Epithelial cell of proximal tubule (primary cell): ENCODE data around the gene C6orf132. TPM values are rescaled to one million over a fixed set of nuclear protein-coding genes. Genes with fewer than 3 reads are reported as not detected.

Experiments
- DNase-seq: peaks from one replicate; pipeline ENCODE4 v3.0.0-alpha.2; 2011; ENCODE audit warnings: low read depth
- H3K4me3 ChIP-seq: 2 replicates; pipeline ENCODE4 v1.5.1; 2011; ENCODE audit warnings: low read depth, mild to moderate bottlenecking, low read length
- CTCF ChIP-seq: conservative IDR thresholded peaks from 2 replicates; pipeline ENCODE4 v1.5.1; 2012; ENCODE audit warnings: low read depth, mild to moderate bottlenecking, low read length
- total RNA-seq: library from RNA; depleted of rRNA; stranded (reverse); fragments of >200 nt; gene quantifications from 2 replicates; pipeline ENCODE4 v1.2.3, GENCODE V29; 2015

The C6orf132 gene
- total RNA-seq, 1 donor from 2014 or later: 19.8 TPM

DNA sequence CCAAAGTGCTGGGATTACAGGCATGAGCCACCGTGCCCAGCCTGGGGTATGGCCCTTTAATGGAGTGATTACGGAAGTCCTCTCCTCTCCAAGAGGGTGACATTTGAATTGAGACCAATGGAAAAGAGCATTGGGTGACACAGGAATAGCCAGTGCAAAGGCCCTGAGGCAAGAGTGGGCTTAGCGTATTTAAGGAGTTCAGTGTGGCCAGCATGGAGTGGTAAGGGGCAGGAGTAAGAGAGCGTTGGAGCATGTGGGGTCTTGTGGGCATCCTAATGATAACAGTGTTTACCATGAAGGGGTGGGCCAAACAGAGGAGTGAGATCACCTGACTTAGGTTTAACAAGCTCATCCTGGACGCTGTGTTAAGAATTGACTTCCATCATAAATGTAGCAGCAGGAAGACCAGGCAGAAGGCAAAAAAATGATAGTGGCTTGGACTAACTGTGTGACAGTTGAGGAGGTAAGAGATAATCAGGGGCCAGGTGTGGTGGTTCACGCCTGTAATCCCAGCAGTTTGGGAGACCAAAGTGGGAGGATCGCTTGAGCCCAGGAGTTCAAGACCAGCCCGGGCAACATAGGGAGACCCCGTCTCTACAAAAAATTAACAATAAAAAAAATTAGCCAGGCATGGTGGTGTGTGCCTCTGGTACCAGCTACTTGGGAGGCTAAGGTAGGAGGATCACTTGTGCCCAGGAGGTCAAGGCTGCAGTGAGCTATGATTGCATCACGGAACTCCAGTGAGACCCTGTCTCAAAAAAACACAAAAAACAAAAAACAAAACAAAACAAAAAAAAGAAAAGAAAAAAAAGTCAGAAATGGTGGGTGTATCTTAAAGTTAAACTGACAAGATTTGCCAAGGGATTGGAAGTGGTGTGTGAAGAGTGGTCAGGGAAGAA is 51.4 kb downstream of the C6orf132 start:
- no peak overlapping the region for H3K4me3 ChIP-seq
- no peak for TF ChIP-seq CTCF
- DNase-seq: no peak

DNA sequence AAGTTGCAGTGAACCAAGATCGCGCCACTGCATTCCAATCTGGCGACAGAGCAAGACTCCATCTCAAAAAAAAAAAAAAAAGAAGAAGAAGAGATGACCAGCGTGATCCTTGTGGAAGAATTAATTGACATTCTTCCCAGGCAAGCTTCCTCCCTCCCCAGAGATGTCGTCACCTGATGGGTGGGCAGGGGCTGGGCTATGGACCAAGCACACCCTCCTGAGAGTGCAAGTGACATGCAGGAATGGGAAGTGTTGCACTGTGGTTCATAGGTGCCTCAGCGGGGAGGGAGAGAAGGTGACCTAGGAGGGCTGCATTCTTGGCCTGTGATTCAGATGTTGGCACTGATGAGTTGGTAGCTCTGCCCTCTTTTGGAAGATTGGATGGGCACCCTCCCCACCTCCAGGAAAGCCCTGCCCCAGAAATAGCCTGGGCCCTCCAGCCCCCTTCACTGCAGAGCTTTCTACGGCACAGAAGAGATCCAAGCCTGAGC is 54.3 kb downstream of the C6orf132 start:
- DNase-seq: no peak
- H3K4me3 ChIP-seq: no peak overlapping the region
- TF ChIP-seq CTCF: no peak

DNA sequence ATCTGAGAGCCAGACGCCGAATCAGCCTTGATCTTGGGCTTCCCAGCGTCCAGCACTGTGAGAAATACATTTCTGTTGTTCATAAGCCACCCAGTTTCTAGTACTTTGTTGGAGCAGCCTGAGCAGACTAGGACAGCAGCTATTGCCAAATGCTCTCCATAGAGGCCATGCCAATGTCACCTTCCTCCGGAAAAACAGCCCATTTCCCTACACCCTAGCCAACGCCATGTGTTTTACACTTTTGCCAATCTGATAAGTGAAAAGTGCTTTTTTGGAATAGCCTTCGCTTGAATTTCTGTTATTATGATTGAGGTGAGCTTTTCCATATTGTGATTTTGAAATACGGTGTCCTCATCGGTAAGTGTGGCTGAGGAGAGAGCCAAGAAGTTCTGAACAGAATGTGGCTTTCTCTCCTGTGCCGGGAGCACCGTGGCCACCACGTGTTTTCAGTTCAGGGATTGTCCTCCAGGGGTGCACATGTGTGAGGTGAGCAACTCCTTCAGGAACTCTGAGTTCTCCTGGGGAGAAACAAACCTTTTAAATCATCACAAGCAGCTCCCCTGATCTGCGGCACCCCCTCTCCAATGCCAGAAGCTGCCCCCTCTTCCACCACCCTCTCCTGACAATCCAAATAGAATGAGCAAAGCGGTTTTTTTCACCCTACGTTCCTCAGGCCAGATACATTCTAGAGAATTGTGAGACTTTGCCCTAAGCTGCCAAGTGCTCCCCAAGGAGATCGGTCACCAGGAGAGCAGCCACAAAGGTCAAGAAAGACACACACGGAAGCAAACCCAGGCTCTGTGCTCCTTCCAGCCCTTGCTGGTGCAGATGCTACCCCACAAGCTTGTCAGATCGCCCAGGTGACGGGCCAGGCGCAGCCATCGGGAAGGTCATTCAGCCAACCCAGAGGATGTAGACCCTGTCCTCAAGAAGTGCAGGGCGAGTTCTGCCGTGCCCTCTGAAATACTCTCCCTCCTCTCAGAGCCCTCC is 56.1 kb downstream of the C6orf132 start:
- no peak for DNase-seq
- no peak overlapping the region for H3K4me3 ChIP-seq
- TF ChIP-seq CTCF: peak; percentile 44

DNA sequence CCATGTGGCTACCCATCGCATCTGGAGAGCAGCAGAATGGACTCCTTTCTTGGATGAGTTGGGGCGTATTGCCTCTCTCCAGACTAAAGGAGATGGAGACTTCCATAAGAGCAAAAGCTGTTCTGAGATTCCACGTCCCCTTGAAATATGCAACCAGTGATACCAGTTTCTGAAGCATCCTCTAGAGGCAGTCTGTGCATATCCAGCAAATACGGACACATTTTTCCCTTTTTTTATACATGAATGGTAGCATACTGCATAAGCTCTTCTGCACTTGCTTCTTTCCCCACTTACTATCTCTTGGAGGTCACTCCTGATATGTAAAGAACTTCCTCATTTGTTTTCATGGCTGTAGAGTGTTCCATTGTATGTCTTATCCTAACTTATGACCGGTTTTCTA is 57.5 kb downstream of the C6orf132 start:
- no peak for DNase-seq
- no peak for TF ChIP-seq CTCF
- no peak overlapping the region for H3K4me3 ChIP-seq

- H3K4me3 ChIP-seq: no peak overlapping the region
- no peak for TF ChIP-seq CTCF
- no peak for DNase-seq
Observed at GRCh38 chr6:42083530-42083929, 58.9 kb downstream of the C6orf132 start.

DNA sequence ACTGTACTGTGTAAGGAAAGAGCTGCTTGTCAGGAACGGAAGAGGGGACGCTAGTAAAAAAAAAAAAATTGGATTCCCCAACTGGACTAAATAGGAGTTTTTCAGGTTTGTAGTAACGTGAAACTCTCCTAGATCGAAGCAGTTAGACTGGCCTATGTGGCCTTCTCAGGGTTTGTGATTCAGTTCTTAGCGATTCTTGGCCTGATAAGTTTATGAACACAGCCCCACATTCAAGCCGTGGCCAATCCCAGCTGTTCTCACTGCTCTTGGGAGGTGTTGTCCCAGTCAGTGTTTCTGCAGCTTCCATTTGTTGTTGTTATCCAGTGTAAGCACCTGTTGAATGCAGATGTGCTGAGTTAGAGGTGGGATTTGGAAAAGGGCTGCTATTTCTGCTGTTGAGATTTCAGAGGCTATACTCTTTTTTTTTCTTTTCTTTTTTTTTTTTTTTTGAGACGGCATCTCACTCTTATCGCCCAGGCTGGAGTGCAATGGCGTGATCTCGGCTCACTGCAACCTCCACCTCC is 62.4 kb downstream of the C6orf132 start:
- no peak overlapping the region for H3K4me3 ChIP-seq
- no peak for DNase-seq
- no peak for TF ChIP-seq CTCF
